ENCODE measurements around the gene GGCT. TPM values are rescaled to one million over a fixed set of nuclear protein-coding genes. Genes with fewer than 3 reads are reported as not detected.

The GGCT gene
- total RNA-seq, 1 experiment from 2014 or later: 67.6 TPM

GRCh38 chr7:30467271-30467670 lies 37.4 kb downstream of the GGCT start:
- no peak overlapping the region for H3K9ac ChIP-seq (ENCODE audit: low read length)
- no peak for TF ChIP-seq EZH2 (IDR thresholded peaks at IDR 0.05; ENCODE audit: low read length, unreplicated experiment)
- TF ChIP-seq CTCF (conservative IDR thresholded peaks at IDR 0.05; ENCODE audit: low read depth, low read length): no peak
- TF ChIP-seq EZH2phosphoT487 (IDR thresholded peaks at IDR 0.05; ENCODE audit: borderline replicate concordance, low read length): no peak
- H2AFZ ChIP-seq (ENCODE audit: low read length): no peak overlapping the region
- no peak overlapping the region for H3K4me2 ChIP-seq (ENCODE audit: low read length)
- no peaks in the 10 kb centered on the region for H3K9me3 ChIP-seq (ENCODE audit: low read length)
- no TSS peak for BruUV-seq (replicated peaks)
- CTCF ChIA-PET: no interaction called here
- no peak overlapping the region for H3K27ac ChIP-seq (ENCODE audit: low read length)
- intact Hi-C loops (cut with micrococcal nuclease): no loop called here
- no peak overlapping the region for H3K4me3 ChIP-seq (ENCODE audit: low read length)
- H3K36me3 ChIP-seq (ENCODE audit: low read depth, low read length): no peaks in the 10 kb centered on the region
- H3K27me3 ChIP-seq (ENCODE audit: low read length): no peaks in the 10 kb centered on the region
- H3F3A ChIP-seq (ENCODE audit: low read length, unreplicated experiment): no peaks in the 10 kb centered on the region
- peaks cover 4% of the 10 kb centered on the region; the same call in 1 of the 2 replicates for H3K4me1 ChIP-seq (ENCODE audit: insufficient read depth, low read length)
- POLR2A ChIA-PET (ENCODE audit: unreplicated experiment): no interaction called here
- no peaks in the 10 kb centered on the region for H3K79me2 ChIP-seq (ENCODE audit: low read length)
- H3K9me2 ChIP-seq (replicated peaks; ENCODE audit: low read length): no peaks in the 10 kb centered on the region
- no peaks in the 10 kb centered on the region for H4K20me1 ChIP-seq (ENCODE audit: low read length)
- ATAC-seq: no peak
- DNase-seq: no peak

GRCh38 chr7:30466266-30466665 lies 38.4 kb downstream of the GGCT start:
- ATAC-seq (no peak), DNase-seq (no peak)
- no TSS peak for BruUV-seq (replicated peaks)
- no peak overlapping the region for H3K4me2 ChIP-seq (ENCODE audit: low read length)
- CTCF ChIA-PET: no interaction called here
- H3F3A ChIP-seq (ENCODE audit: low read length, unreplicated experiment): no peaks in the 10 kb centered on the region
- no peak overlapping the region for H3K27ac ChIP-seq (ENCODE audit: low read length)
- H3K79me2 ChIP-seq (ENCODE audit: low read length): no peaks in the 10 kb centered on the region
- no peaks in the 10 kb centered on the region for H3K9me3 ChIP-seq (ENCODE audit: low read length)
- no peaks in the 10 kb centered on the region for H4K20me1 ChIP-seq (ENCODE audit: low read length)
- no peaks in the 10 kb centered on the region for H3K27me3 ChIP-seq (ENCODE audit: low read length)
- H3K9ac ChIP-seq (ENCODE audit: low read length): no peak overlapping the region
- no peaks in the 10 kb centered on the region for H3K9me2 ChIP-seq (replicated peaks; ENCODE audit: low read length)
- intact Hi-C loops (cut with micrococcal nuclease): no loop called here
- H3K4me3 ChIP-seq (ENCODE audit: low read length): no peak overlapping the region
- no peak overlapping the region for H2AFZ ChIP-seq (ENCODE audit: low read length)
- TF ChIP-seq EZH2 (IDR thresholded peaks at IDR 0.05; ENCODE audit: low read length, unreplicated experiment): no peak
- no peak for TF ChIP-seq CTCF (conservative IDR thresholded peaks at IDR 0.05; ENCODE audit: low read depth, low read length)
- TF ChIP-seq EZH2phosphoT487 (IDR thresholded peaks at IDR 0.05; ENCODE audit: borderline replicate concordance, low read length): no peak
- peaks cover 4% of the 10 kb centered on the region; the same call in 1 of the 2 replicates for H3K4me1 ChIP-seq (ENCODE audit: insufficient read depth, low read length)
- POLR2A ChIA-PET (ENCODE audit: unreplicated experiment): no interaction called here
- no peaks in the 10 kb centered on the region for H3K36me3 ChIP-seq (ENCODE audit: low read depth, low read length)

GRCh38 chr7:30465811-30466180 lies 38.8 kb downstream of the GGCT start:
- H3K36me3 ChIP-seq (ENCODE audit: low read depth, low read length): no peaks in the 10 kb centered on the region
- DNase-seq (no peak), ATAC-seq (no peak)
- no peak for TF ChIP-seq EZH2phosphoT487 (IDR thresholded peaks at IDR 0.05; ENCODE audit: borderline replicate concordance, low read length)
- TF ChIP-seq CTCF (conservative IDR thresholded peaks at IDR 0.05; ENCODE audit: low read depth, low read length): no peak
- no peak for TF ChIP-seq EZH2 (IDR thresholded peaks at IDR 0.05; ENCODE audit: low read length, unreplicated experiment)
- H3K4me1 ChIP-seq (ENCODE audit: insufficient read depth, low read length): peaks cover 4% of the 10 kb centered on the region; the same call in 1 of the 2 replicates
- no TSS peak for BruUV-seq (replicated peaks)
- no peak overlapping the region for H3K4me2 ChIP-seq (ENCODE audit: low read length)
- no peak overlapping the region for H3K27ac ChIP-seq (ENCODE audit: low read length)
- no peaks in the 10 kb centered on the region for H4K20me1 ChIP-seq (ENCODE audit: low read length)
- no peak overlapping the region for H3K9ac ChIP-seq (ENCODE audit: low read length)
- H3K27me3 ChIP-seq (ENCODE audit: low read length): no peaks in the 10 kb centered on the region
- H3K9me3 ChIP-seq (ENCODE audit: low read length): no peaks in the 10 kb centered on the region
- no peaks in the 10 kb centered on the region for H3K9me2 ChIP-seq (replicated peaks; ENCODE audit: low read length)
- ChIA-PET CTCF (no interaction called here), POLR2A (ENCODE audit: unreplicated experiment) (no interaction called here)
- H3K79me2 ChIP-seq (ENCODE audit: low read length): no peaks in the 10 kb centered on the region
- H3K4me3 ChIP-seq (ENCODE audit: low read length): no peak overlapping the region
- no peak overlapping the region for H2AFZ ChIP-seq (ENCODE audit: low read length)
- H3F3A ChIP-seq (ENCODE audit: low read length, unreplicated experiment): no peaks in the 10 kb centered on the region
- intact Hi-C loops (cut with micrococcal nuclease): no loop called here
